Femur (tissue), 1 donor: ENCODE results near the gene METTL27.
A peak's percentile ranks its signal among the peaks of the same experiment; 100 is the strongest.
"Not testable (repeated sequence)": the region's sequence is repeated elsewhere in the genome, so short reads cannot be mapped to it uniquely, and the experiment has no call there.

ENCODE experiments used
- DNase-seq: peaks from one replicate; pipeline ENCODE4 v3.0.0-alpha.2; 2017

METTL27 gene

DNA sequence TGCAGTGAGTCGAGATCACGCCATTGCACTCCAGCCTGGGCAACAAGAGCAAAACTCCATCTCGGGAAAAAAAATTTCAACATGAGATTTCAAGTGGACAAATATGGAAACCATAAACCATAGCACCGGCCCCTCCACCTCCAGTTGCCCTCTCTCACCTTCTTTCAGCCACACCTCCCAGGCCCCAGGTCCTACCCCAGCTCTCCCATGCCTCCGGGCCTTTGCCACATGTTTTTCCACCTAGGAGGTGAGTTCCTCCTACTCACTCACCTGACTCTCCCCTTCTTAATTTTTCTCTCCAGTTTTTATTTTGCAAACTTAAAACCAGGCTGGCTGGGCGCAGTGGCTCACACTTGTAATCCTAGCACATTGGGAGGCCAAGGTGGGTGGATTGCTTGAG lies 25.2 kb downstream of the METTL27 start:
- peak; percentile 0 for DNase-seq

DNA sequence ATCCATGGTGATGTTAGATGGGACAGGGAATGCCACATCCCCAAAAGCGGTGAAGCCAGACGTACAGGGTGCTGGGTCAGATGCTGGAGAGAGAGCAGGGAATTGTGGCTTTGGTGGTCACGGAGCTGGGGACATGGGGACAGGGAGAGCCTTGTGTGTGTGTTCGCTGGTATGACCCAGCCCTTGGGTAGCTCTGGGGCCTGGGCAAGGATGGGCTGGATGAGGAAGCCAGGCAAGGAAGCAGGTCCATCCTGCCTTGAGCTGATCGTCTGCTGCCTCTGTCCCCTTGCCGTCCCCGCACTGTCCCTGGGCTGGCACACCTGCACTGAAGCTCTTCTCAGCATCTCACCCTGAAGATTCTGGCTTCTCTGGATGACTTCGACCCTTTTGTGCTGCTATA lies 26.9 kb downstream of the METTL27 start:
- no peak for DNase-seq

DNA sequence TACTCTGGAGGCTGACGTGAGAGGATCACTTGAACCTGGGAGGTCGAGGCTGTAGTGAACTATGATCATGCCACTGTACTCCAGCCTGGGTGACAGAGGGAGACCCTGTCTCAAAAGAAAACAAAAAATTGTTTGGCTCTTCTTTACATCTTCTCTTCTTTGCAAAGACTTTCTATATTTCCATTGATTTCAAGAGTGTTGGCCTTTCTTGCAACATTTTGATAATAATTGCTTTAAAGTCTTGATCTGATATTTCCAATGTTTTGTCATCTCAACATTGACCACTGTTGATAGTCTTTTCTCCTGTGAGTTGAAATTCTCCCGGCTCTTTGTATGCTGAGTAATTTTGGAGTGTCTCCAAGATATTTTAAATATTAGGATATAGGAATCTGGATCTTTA lies 29.3 kb downstream of the METTL27 start:
- no peak for DNase-seq

DNA sequence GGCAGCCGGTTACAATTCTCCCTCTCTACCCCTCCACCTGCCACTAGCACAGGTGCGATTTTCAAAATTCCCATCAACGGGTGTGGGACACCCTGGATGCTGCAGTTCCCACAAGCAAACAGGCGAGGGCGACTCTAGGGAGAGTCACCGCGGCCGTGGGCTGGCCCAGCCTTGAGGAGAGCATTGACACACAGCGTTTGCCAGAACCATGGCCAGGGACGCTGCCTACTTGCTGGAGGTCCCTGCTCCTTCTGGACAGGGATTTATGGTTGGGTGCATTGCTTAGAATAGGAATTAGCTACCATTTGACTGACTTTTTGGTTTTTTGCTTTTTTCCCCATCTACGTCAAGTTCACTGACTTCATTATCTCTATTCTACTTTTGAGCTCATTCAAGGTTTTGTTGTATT lies 30.6 kb downstream of the METTL27 start:
- peak; percentile 59 for DNase-seq

DNA sequence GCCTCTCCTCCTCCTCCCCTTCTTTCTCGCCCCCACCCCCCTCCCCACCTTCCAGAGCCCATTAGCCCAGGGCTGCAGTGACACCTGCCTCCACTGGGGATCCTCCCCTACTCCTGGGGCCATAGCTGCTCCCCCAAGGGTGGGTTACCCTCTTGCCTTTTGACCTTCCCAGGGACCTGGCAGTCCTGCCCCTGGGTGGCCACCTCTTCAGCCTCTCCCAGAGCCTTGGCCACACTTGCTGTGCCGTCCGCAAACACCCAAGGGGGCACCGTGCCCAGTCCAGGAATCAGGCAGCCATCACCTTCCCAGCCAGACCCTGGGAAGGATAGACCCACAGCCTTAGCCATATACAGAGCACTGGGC lies 31.3 kb downstream of the METTL27 start:
- no peak for DNase-seq

DNA sequence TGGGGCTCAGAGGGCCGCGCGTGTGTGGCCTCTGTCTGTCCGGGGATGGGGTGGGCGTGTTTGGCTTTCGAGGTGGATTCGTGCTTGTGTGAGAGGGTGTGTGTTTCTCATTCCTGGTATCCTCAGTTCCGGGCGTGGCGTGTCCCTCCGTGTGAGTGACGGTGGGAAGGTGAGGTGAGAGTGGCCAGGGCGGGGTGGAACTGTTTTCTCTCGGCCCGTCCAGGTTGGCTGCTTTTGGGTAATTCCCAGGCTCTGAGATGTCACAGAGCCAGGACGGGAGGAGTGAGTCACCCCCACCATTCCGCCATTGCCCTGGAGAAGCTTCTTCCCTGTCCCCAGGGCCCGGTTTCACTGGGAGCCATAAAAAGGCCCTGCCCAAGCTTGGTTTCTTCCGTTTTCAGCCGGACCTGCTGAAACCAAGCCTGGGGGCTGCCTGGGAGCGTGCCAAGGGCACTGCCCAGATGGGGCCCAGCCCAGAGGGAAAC lies 32.8 kb downstream of the METTL27 start:
- DNase-seq = no peak

DNA sequence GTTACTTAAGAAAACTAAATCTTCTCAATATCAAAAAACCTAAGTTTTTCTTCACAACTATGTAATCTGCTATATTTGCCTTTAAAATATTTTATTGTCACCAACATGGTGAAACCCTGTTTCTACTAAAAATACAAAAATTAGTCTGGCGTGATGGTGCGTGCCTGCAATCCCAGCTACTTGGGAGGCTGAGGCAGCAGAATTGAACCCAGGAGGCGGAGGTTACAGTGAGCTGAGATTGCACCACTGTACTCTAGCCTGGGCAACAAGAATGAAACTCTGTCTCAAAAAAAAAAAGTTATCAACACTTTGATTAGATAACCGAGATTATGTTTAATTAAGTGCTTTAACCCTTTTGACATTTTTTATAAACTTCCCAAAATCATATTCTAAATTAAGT lies 39.9 kb downstream of the METTL27 start:
- DNase-seq = no peak

DNA sequence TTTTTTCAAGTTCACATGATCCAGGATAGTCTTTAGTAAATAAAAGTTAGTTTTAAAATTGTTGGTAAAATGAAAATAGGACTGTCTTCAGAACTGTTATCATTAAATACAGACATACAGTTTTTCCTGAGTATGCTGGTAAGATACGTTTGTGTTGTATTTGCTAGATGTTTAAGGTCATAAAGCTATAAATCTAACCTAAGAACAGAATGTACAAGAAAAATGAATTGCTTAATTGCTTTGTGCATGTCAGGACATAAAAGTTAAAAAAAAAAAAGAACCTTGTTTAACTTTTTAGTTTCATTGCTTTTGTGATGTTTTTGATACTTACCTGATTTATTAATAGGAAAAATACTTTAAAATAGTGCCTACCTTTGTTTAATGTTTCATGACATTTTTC lies 40.7 kb downstream of the METTL27 start:
- no peak for DNase-seq

DNA sequence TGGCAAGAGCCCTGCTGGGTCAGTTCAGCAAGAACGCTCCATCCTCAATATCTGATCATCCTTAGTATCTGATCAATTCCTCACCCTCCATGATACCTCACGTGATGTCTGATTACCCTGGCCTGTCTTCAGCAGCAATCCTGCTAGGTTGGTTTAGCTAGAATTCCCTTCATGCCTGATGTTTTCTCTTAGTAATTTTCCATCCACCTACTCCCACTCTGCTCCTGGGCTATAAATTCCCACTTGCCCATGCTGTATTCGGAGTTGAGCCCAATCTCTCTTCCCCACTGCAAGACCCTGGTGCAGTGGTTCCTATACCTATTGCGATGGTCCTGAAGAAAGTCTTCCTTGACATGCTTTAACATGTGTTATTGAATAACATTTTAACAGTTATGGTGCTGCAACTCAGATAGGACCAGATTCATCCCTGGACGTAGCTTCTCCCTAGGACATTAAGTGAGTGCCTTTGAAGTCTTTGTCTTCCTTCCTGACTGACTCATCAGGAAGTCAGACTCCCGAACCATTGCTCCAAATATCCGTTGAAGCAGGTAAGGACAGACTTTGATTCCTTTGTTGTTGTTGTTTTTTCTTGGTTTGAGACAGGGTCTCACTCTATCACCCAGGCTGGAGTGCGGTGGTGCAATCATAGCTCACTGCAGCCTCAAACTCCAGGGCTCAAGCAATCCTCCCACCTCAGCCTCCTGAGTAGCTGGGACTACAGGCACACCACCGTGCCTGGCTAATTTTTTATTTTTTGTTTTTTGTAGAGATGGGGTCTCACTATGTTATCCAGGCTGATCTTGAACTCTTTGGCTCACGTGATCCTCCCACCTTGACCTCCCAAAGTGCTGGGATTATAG lies 42.8 kb downstream of the METTL27 start:
- no peak for DNase-seq

DNA sequence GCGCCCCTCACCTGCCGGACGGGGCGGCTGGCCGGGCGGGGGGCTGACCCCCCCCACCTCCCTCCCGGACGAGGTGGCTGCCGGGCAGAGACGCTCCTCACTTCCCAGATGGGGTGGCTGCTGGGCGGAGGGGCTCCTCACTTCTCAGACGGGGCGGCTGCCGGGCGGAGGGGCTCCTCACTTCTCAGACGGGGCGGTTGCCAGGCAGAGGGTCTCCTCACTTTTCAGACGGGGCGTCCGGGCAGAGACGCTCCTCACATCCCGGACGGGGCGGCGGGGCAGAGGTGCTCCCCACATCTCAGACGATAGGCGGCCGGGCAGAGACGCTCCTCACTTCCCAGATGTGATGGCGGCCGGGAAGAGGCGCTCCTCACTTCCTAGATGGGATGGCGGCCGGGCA lies 45.1 kb downstream of the METTL27 start:
- DNase-seq = not testable (repeated sequence)

DNA sequence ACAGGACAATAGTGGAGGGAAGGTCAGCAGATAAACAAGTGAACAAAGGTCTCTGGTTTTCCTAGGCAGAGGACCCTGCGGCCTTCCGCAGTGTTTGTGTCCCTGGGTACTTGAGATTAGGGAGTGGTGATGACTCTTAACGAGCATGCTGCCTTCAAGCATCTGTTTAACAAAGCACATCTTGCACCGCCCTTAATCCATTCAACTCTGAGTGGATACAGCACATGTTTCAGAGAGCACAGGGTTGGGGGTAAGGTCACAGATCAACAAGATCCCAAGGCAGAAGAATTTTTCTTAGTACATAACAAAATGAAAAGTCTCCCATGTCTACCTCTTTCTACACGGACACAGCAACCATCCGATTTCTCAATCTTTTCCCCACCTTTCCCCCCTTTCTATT lies 45.7 kb downstream of the METTL27 start:
- not testable (repeated sequence) for DNase-seq

DNA sequence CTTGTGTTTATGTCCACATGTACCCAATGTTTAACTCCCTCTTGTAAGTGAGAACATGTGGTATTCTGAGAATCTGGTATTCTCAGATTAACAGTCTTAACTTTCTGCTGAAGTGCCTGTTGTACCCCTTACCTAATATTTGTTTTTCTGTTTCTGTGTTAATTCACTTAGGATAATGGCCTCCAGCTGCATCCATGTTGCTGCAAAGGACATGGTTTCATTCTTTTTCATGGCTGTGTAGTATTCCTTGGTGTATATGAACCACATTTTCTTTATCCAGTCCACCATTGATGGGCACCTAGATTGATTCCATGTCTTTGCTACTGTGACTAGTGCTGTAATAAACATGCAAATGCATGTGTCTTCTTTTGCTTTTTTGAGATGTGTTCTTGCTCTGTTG lies 47.1 kb downstream of the METTL27 start:
- not testable (repeated sequence) for DNase-seq

DNA sequence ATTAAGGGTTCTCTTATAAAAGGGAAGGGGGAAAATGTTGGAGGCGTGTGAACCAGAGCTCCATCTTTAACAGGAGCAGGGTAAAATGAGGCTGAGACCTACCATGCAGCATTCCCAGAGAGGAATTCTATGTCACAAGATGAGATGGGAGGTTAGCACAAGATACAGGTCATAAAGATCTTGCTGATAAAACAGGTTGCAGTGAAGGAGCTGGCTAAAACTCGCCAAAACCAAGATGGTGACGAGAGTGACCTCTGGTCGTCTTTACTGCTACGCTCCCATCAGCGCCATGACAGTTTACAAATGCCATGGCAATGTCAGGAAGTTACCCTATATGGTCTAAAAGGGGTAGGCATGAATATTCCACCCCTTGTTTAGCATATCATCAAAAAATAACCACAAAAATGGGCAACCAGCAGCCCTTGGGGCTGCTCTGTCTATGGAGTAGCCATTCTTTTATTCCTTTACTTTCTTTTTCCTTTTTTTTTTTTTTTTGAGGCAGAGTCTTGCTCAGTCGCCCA lies 51.1 kb downstream of the METTL27 start:
- DNase-seq = not testable (repeated sequence)

DNA sequence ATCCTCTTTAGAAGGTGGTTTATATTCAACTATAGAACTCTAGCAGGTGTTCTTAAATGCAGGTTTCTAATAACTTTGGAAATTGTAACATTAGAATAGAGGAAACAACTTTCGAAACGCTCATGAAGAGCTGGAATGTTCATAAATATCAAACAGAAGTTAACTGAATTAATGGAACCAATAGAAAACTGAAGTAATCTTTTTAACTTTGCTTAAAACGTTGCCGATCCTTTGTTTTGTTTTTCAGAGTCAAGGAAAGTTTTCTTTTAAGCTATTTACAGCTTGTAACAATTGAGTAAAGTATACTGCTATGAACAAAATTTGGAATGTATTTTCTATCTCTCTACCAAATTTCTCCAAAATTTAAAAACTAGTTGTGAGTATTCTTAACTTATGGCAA lies 53.3 kb downstream of the METTL27 start:
- no peak for DNase-seq

DNA sequence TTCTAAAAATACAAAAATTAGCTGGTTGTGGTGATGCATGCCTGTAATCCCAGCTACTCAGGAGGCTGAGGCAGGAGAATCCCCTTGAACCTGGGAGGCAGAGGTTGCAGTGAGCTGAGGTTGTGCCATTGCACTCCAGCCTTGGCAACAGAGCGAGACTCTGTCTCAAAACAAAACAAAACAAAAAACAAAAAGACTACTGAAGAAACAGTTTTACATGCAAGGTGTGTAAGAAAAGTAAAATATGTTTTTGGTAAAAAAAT lies 54.6 kb downstream of the METTL27 start:
- not testable (repeated sequence) for DNase-seq

DNA sequence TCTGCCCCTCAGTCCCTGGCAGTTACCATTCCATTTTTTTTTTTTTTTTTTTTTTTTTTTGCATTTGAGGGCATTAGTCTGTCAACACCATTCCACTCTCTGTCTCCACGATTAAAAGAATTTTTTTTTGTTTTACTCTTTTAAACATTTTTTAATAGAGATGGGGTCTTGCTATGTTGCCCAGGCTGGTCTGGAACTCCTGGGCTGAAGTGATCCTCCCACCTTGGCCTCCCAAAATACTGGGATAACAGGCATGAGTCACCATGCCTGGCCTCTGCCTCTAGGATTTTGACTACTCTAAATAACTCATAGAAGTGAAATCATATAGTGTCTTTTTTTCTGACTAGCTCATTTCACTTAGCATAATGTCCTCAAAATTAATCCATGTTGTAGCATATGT lies 55.7 kb downstream of the METTL27 start:
- no peak for DNase-seq
